GM21360 (cell line): ENCODE data around the gene PPOX.
A peak's percentile ranks its signal among the peaks of the same experiment; 100 is the strongest.

Experiments used
- ATAC-seq: cut with Tn5 transposase; IDR thresholded peaks from one replicate; pipeline ENCODE4 v1.9.1; 2021; ENCODE audit warnings: mild to moderate bottlenecking, moderate library complexity; ENCODE audit not compliant: unreplicated experiment

The PPOX gene

GRCh38 chr1:161175771-161176453 lies 9.7 kb downstream of the PPOX start:
- no peak for ATAC-seq

DNA sequence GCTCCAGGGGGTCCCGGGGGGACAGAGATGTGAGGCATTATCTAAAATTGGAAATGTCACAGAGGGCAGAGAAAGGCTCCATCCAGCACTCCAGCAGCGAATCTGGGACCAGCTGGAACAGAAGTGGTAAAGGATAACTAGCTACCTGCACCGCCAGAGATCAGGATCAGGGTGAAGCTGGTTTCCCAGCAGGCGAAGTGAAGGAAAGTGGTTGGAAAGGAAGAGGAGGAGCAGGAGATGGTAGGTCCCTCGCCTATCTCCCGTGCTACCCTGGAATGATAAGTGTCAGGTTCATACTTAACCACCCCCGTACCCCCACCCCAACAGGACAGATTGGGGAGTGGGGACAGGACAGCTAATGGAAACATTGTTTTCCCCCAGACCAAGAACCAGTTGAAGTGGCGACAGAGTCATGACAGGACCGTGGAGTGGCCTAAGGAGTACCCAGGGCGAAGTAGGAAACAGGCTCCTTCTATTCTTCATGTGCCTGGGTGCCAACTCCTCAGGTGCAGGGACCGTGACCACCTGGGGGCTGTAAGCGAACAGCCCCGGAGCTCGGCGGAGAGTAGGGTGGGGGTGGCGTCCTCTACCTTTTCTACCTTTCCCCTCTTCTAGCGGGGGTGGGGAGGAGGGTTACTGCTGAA lies 10.4 kb downstream of the PPOX start:
- ATAC-seq = no peak

- peak; percentile 84 for ATAC-seq
Observed at GRCh38 chr1:161177112-161177935, 11.1 kb downstream of the PPOX start, which contains the start of gene B4GALT3. B4GALT3 (minus strand) TSS chr1:161177507; CDS start chr1:161176060, 1,447 bp downstream.

DNA sequence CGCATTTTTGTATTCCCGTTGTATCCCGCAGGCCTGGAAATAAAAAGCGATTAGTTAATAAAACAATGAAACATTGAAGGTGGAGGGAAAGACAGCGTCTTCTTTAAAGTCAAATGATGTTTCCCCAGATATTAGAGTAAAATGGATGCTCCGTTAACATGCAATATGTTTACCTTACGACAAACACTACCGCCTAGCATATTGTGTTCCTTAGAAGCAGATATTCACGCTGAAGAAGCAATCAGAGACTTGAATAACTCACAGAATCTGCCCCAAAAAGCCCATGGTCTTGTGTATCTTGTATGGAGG lies 11.7 kb downstream of the PPOX start:
- ATAC-seq = no peak

DNA sequence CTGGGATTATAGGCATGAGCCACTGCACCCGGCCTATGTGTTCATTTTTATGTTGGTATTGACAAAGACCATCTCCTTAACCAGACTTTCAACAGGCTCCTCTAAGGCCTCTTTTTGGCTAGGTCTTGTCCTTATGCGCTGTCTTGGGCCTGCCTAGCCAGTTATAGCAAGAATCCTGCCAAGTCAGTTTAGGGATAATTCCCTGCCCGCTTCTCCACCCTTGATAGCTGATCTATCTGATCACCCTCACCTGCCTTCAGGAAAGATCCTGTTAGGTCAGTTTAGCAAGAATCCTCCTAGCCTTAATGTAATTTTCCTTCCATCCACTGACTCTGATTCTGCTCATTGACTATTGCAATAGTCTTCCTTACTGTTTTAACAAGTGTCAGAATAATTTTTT lies 13.5 kb downstream of the PPOX start:
- no peak for ATAC-seq

- ATAC-seq = no peak
Observed at GRCh38 chr1:161180639-161181038, 14.4 kb downstream of the PPOX start.

- ATAC-seq = no peak
Observed at GRCh38 chr1:161182214-161182613, 16.0 kb downstream of the PPOX start.

DNA sequence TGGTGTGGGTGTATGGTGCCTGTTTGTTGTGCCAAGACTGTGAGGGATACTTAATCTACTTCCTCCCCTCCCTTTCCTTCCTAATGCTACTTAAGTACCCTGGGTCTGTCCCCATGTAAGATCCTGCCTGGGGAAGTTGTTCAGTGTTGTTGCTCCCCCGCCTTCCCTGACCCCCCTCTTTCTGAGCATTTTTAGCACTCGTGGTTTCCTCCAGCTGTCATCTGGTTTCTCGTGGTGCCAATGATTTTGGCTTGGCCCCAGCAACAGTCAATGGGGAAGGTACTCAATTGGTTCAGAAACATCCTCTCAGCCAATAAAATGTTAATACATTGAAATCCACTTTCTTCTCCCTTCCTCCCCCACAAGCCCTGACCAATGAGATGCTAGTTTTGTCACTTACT lies 19.1 kb downstream of the PPOX start:
- peak; percentile 65 for ATAC-seq

DNA sequence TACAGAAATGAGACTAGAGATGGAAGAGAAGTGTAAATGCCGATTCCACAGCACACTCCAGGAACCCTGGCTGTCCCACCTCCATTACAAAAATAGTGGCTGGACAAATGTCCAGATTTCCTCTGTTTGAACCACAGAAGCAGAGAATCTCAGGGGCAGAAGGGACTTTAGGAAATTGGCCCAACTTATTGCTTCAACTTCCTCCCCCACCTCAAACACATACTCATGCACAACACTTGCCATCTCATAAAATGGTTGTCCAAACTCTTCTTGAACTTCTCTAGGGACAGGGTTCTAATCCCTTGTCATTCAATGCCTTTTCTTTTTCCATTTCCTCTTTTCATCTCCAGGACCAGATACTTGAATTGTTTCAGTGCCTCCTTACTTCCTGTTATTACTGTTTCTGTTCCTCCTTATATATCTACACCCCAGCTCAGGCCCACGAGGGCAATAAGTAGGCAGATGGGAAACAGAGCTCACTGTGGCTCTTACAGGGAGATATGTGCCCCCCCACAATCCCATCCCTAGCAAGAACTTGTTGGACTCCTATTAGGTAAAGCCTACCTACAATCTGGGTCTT lies 19.6 kb downstream of the PPOX start:
- ATAC-seq = peak; percentile 38

DNA sequence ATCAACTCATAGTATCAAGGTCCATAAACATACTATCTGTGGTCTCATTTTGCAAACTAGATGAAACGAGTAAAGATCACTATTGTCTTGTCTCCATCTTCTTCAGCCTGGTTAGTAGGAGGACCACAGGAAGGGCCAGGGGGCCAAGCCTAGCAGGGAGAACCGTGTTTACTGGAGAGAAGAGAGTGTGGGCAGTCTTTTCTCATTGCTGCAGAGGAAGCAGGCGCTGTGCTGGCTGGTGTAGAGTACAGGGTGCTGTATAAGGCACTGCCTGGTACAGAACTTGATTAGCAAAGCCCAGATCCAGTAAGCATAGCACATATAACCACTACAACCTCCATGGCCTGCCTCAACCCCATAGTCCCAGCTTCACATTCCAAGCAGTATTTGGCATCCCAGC lies 21.1 kb downstream of the PPOX start:
- ATAC-seq = no peak

DNA sequence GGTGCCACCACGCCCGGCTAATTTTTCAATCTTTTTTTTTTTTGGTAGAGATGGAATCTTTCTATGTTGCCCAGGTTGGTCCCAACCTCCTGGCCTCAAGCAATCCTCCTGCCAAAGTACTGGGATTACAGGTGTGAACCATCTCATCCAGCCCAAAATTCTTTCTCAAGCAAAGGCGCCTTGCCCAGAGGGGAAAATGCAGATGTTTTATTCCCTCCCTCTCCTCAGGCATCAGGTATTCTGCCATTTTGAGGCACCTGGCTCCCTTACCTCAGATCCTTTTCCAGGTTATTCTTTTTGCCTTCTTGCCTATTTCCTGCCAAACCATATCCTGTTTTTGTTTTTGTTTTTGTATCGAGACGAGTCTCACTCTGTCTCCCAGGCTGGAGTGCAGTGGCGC lies 22.2 kb downstream of the PPOX start:
- no peak for ATAC-seq

- ATAC-seq = no peak
Observed at GRCh38 chr1:161189036-161189435, 22.8 kb downstream of the PPOX start.

GRCh38 chr1:161190962-161191521 lies 24.8 kb downstream of the PPOX start:
- ATAC-seq = no peak

DNA sequence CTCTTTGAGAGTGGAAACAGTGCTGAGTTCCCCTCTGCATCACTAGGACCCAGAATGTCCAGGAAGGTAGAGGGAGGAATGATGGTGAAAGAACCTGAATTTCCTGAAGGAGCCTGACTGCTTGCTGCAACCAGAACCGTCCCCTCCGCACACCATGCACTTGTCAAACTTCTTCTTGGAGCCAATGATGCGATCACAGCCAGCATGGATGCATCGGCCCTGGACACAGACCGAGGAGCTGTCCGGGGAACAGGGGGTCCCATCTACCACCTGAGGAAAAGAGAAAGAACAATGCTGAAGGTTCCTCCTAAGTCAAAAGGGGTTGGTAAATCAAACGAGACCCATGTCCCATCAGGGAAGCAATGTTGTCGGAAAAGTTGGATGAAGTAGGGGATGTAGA lies 25.7 kb downstream of the PPOX start:
- ATAC-seq = no peak

DNA sequence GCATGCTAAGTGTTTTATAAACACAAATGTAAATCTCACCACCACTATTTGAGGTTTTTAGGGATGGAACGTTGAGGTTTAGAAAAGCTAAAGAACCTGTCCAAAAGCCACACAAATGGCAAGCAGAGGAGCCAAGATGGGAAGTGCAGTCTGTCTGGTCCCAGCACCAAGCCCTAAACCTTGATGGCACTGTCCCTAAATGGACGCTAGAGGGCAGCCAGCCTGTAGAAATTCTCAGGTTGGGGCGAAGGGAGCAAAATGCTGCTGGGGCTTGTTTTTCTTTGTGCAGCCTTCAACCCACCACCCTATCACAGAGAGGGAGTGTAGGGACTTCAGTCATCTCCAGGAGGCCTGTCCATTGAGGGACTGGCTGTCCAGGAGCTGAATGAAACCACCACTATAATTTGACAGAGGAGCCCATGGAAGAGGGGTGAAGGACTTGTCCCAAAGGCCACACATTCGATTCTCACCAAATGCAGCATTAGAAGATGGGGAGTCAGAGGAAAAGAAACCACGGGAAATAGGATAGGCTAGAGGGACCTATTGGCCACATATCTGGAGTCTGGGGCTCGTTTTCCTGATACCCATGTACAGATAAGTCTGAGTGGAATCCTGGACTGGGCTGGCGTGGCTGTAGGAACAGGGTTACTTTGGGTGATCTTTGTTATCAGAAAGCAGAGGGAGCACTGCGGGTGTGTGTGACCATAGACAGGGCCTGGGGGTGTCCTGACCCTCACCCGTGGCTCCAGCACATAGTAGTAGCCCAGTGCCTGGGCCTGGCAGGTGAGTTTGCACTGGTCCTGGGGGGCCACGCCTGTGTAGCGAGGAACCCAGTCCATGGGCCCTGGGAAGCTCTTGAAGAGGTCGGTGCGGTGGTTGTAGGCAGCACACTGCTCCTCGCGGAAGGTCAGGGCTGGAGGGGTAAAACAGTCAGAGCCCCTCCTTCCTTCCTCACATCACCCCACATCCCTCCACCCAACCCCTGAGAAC lies 26.5 kb downstream of the PPOX start:
- ATAC-seq = no peak

GRCh38 chr1:161193561-161194235 lies 27.5 kb downstream of the PPOX start:
- no peak for ATAC-seq

- ATAC-seq = no peak
Observed at GRCh38 chr1:161195171-161195570, 28.9 kb downstream of the PPOX start.

DNA sequence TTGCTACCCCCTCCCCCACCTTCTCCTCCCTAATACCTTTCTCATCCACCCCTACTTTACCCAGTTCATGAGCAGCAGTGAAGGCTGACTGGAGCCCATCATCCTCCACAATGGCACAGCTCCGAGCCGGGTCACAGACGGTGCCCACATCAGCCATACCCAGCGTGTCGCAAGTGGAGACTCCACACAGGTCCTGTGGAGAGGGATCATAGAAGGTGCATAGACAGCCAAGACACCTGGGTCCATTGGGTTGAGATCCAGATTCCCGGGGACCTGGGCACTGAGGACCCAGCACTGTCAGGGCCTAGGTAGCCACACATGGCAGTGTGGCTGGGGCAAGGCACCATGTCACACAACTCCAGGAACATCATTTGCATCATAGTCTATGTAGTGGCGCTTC lies 29.9 kb downstream of the PPOX start:
- ATAC-seq = no peak
